Measurements from ENCODE around the gene SGMS1. TPM values are rescaled to one million over a fixed set of nuclear protein-coding genes. Genes with fewer than 3 reads are reported as not detected.

SGMS1 gene
- total and polyA plus RNA-seq, 2 donors from 2014 or later: 13.6 to 100 TPM

- TF ChIP-seq, protein P1, sequence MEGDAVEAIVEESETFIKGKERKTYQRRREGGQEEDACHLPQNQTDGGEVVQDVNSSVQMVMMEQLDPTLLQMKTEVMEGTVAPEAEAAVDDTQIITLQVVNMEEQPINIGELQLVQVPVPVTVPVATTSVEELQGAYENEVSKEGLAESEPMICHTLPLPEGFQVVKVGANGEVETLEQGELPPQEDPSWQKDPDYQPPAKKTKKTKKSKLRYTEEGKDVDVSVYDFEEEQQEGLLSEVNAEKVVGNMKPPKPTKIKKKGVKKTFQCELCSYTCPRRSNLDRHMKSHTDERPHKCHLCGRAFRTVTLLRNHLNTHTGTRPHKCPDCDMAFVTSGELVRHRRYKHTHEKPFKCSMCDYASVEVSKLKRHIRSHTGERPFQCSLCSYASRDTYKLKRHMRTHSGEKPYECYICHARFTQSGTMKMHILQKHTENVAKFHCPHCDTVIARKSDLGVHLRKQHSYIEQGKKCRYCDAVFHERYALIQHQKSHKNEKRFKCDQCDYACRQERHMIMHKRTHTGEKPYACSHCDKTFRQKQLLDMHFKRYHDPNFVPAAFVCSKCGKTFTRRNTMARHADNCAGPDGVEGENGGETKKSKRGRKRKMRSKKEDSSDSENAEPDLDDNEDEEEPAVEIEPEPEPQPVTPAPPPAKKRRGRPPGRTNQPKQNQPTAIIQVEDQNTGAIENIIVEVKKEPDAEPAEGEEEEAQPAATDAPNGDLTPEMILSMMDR (IDR thresholded peaks at IDR 0.05; ENCODE audit: borderline replicate concordance, extremely low read depth, insufficient read depth): no peak
- Histone ChIP-seq H3K9me3 (ENCODE audit: control insufficient read depth in 2 of 3, insufficient read depth in 1 of 3, low read length in 3 of 3) (no peaks in the 10 kb centered on the region), H3K27me3 (ENCODE audit: control insufficient read depth, insufficient read depth, low read length) (no peaks in the 10 kb centered on the region), H3K36me3 (ENCODE audit: control insufficient read depth in 2 of 3, insufficient read depth in 3 of 3, low read length in 3 of 3) (no peaks in the 10 kb centered on the region), H3K4me3 (ENCODE audit: low read length in 3 of 3) (no peak overlapping the region), H3K4me1 (ENCODE audit: control insufficient read depth in 2 of 3, insufficient read depth in 2 of 3, low read depth in 1 of 3, low read length in 3 of 3) (peaks cover 0 to 4% (median 3%) of the 10 kb centered on the region in 3 donors), H3K27ac (ENCODE audit: low read depth in 2 of 2, low read length in 2 of 2) (no peak overlapping the region), H3K9ac (ENCODE audit: low read length in 3 of 3) (no peak overlapping the region)
- FAIRE-seq: no peak
- DNase-seq: peak in 1 of 5 donors; percentile 27
- intact Hi-C loops (cut with DNase I): no loop called here
These were observed 235.6 kb downstream of the SGMS1 start for GRCh38 chr10:50388181-50388580.

DNA sequence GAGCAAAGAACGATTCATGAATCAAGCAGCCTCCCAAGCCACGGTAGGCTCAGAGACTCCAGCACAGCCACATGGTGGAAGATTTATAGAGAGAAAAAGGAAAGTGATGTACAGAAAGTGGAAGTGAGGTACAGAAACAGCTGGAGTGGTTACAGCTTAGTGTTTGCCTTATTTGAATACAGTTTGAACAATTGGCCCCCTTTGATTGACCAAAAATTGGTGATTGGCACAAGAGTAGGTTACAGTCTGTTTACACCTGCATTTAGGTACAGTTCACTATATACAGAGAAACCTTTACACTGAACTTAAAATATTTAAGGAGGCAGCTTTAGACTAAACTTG, 236.1 kb downstream of the SGMS1 start:
- Histone ChIP-seq H3K9me3 (ENCODE audit: control insufficient read depth in 2 of 3, insufficient read depth in 1 of 3, low read length in 3 of 3) (no peaks in the 10 kb centered on the region), H3K4me1 (ENCODE audit: control insufficient read depth in 2 of 3, insufficient read depth in 2 of 3, low read depth in 1 of 3, low read length in 3 of 3) (peaks cover 0 to 4% (median 0%) of the 10 kb centered on the region in 3 donors), H3K9ac (ENCODE audit: low read length in 3 of 3) (no peak overlapping the region), H3K27me3 (ENCODE audit: control insufficient read depth, insufficient read depth, low read length) (no peaks in the 10 kb centered on the region), H3K36me3 (ENCODE audit: control insufficient read depth in 2 of 3, insufficient read depth in 3 of 3, low read length in 3 of 3) (no peaks in the 10 kb centered on the region), H3K4me3 (ENCODE audit: low read length in 3 of 3) (no peak overlapping the region), H3K27ac (ENCODE audit: low read depth in 2 of 2, low read length in 2 of 2) (no peak overlapping the region)
- no peak for DNase-seq
- TF ChIP-seq, protein P1 (IDR thresholded peaks at IDR 0.05; ENCODE audit: borderline replicate concordance, extremely low read depth, insufficient read depth): no peak
- intact Hi-C loops (cut with DNase I): no loop called here
- FAIRE-seq: no peak

DNA sequence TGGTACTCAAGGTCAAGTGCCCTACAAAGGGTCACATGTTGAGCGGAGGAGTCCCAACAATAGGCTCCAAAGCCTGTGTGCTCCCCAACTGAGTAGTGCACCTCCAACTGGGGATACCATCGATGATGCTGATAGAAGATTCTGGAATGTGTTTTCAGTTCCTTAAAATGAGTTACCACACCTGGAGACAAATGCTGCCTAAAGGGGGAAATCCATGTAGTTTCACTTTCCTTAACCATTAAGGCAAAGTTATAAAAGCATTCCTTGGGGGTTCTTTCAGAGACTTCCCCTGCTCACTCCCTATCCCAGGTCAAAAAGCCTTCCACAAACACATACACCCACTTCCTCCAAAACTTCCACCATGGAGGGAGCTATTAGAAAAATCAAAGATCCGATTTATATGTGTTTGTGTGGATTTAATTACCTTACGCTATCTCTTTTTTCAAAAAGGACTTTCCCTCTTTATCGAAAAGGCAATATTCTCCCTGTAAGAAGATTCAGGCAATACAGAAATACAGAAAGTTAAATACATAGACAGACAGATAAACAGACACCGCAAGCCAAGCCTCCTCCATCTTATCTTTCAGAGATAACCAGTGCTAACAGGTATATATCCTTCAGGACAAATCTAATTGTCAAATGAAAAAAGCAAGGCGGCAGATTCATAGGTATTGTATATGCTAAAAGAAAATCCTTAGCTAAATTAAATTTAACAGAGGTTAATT, 236.6 kb downstream of the SGMS1 start:
- FAIRE-seq: no peak
- H3K4me3 ChIP-seq (ENCODE audit: low read length in 3 of 3): no peak overlapping the region
- H3K9ac ChIP-seq (ENCODE audit: low read length in 3 of 3): no peak overlapping the region
- no peak for DNase-seq
- intact Hi-C loops (cut with DNase I): no loop called here
- peaks cover 0 to 4% (median 0%) of the 10 kb centered on the region in 3 donors for H3K4me1 ChIP-seq (ENCODE audit: control insufficient read depth in 2 of 3, insufficient read depth in 2 of 3, low read depth in 1 of 3, low read length in 3 of 3)
- TF ChIP-seq, protein P1 (IDR thresholded peaks at IDR 0.05; ENCODE audit: borderline replicate concordance, extremely low read depth, insufficient read depth): no peak
- H3K27me3 ChIP-seq (ENCODE audit: control insufficient read depth, insufficient read depth, low read length): no peaks in the 10 kb centered on the region
- H3K36me3 ChIP-seq (ENCODE audit: control insufficient read depth in 2 of 3, insufficient read depth in 3 of 3, low read length in 3 of 3): no peaks in the 10 kb centered on the region
- no peak overlapping the region for H3K27ac ChIP-seq (ENCODE audit: low read depth in 2 of 2, low read length in 2 of 2)
- no peaks in the 10 kb centered on the region for H3K9me3 ChIP-seq (ENCODE audit: control insufficient read depth in 2 of 3, insufficient read depth in 1 of 3, low read length in 3 of 3)
